ENCODE measurements around the gene BACH1. TPM values are rescaled to one million over a fixed set of nuclear protein-coding genes. Genes with fewer than 3 reads are reported as not detected.

BACH1 gene
- total RNA-seq, 1 donor, result 86.9 TPM

GRCh38 chr21:29330797-29331196, 32.1 kb downstream of the BACH1 start:
- TF ChIP-seq CTCF (IDR thresholded peaks at IDR 0.05; ENCODE audit: insufficient read depth, low read length), result no peak
- H3K4me3 ChIP-seq (ENCODE audit: low read depth, low read length), result no peak overlapping the region
- no peak for DNase-seq (ENCODE audit: low read depth)

- no peak overlapping the region for H3K4me3 ChIP-seq (ENCODE audit: low read depth, low read length)
- TF ChIP-seq CTCF (IDR thresholded peaks at IDR 0.05; ENCODE audit: insufficient read depth, low read length), result no peak
- DNase-seq (ENCODE audit: low read depth), result peak; percentile 41
Measured at GRCh38 chr21:29332461-29333362, 34.0 kb downstream of the BACH1 start.

- no peak overlapping the region for H3K4me3 ChIP-seq (ENCODE audit: low read depth, low read length)
- TF ChIP-seq CTCF (IDR thresholded peaks at IDR 0.05; ENCODE audit: insufficient read depth, low read length), result no peak
- no peak for DNase-seq (ENCODE audit: low read depth)
Measured at GRCh38 chr21:29333406-29333805, 34.7 kb downstream of the BACH1 start.

- no peak overlapping the region for H3K4me3 ChIP-seq (ENCODE audit: low read depth, low read length)
- no peak for TF ChIP-seq CTCF (IDR thresholded peaks at IDR 0.05; ENCODE audit: insufficient read depth, low read length)
- peak; percentile 67 for DNase-seq (ENCODE audit: low read depth)
Measured at GRCh38 chr21:29334717-29335428, 36.2 kb downstream of the BACH1 start.

- no peak overlapping the region for H3K4me3 ChIP-seq (ENCODE audit: low read depth, low read length)
Measured at GRCh38 chr21:29335720-29336119, 37.0 kb downstream of the BACH1 start.

GRCh38 chr21:29338256-29338655, 39.5 kb downstream of the BACH1 start:
- H3K4me3 ChIP-seq (ENCODE audit: low read depth, low read length), result no peak overlapping the region
- TF ChIP-seq CTCF (IDR thresholded peaks at IDR 0.05; ENCODE audit: insufficient read depth, low read length), result no peak
- no peak for DNase-seq (ENCODE audit: low read depth)

More at GRCh38 chr21:29335720-29336119, 37.0 kb downstream of the BACH1 start:
- no peak for TF ChIP-seq CTCF (IDR thresholded peaks at IDR 0.05; ENCODE audit: insufficient read depth, low read length)
- DNase-seq (ENCODE audit: low read depth), result peak; percentile 45

All from fibroblast of the aortic adventitia (primary cell).